RPMI8226 (cell line): ENCODE measurements around the gene SLC25A33.
"Not testable (repeated sequence)": the region's sequence is repeated elsewhere in the genome, so short reads cannot be mapped to it uniquely, and the experiment has no call there.

ENCODE experiments used
- DNase-seq: peaks from one replicate; pipeline ENCODE4 v3.0.0-alpha.2; 2015

The SLC25A33 gene

GRCh38 chr1:9602794-9603167 lies 63.5 kb downstream of the SLC25A33 start:
- DNase-seq: no peak

- DNase-seq: no peak
These were observed 64.0 kb downstream of the SLC25A33 start for GRCh38 chr1:9603307-9603706.

- no peak for DNase-seq
These were observed 64.8 kb downstream of the SLC25A33 start for GRCh38 chr1:9603766-9604753.

GRCh38 chr1:9604836-9605235 lies 65.6 kb downstream of the SLC25A33 start:
- no peak for DNase-seq

GRCh38 chr1:9605946-9606455 lies 66.7 kb downstream of the SLC25A33 start:
- DNase-seq: no peak

- no peak for DNase-seq
These were observed 67.2 kb downstream of the SLC25A33 start for GRCh38 chr1:9606458-9606857.

GRCh38 chr1:9606948-9607347 lies 67.7 kb downstream of the SLC25A33 start:
- DNase-seq: no peak

GRCh38 chr1:9607352-9607751 lies 68.1 kb downstream of the SLC25A33 start:
- DNase-seq: no peak

GRCh38 chr1:9609998-9610397 lies 70.7 kb downstream of the SLC25A33 start:
- no peak for DNase-seq

GRCh38 chr1:9610548-9610947 lies 71.3 kb downstream of the SLC25A33 start:
- DNase-seq: no peak

- DNase-seq: no peak
These were observed 72.5 kb downstream of the SLC25A33 start for GRCh38 chr1:9611716-9612115.

GRCh38 chr1:9612162-9612845 lies 73.0 kb downstream of the SLC25A33 start:
- DNase-seq: no peak

- DNase-seq: no peak
These were observed 73.8 kb downstream of the SLC25A33 start for GRCh38 chr1:9612871-9613624.

- no peak for DNase-seq
These were observed 74.5 kb downstream of the SLC25A33 start for GRCh38 chr1:9613625-9614299.

GRCh38 chr1:9615316-9616063 lies 76.2 kb downstream of the SLC25A33 start:
- DNase-seq: peak; percentile 78

- DNase-seq: no peak
These were observed 79.8 kb downstream of the SLC25A33 start for GRCh38 chr1:9618909-9619679.

GRCh38 chr1:9621032-9621431 lies 81.8 kb downstream of the SLC25A33 start:
- DNase-seq: peak; percentile 33

GRCh38 chr1:9624081-9624480 lies 84.8 kb downstream of the SLC25A33 start:
- no peak for DNase-seq

GRCh38 chr1:9625030-9625429 lies 85.8 kb downstream of the SLC25A33 start:
- not testable (repeated sequence) for DNase-seq

- peak; percentile 73 for DNase-seq
These were observed 86.9 kb downstream of the SLC25A33 start for GRCh38 chr1:9626201-9626608.
